ENCODE data around the gene ABCB1.

DNA sequence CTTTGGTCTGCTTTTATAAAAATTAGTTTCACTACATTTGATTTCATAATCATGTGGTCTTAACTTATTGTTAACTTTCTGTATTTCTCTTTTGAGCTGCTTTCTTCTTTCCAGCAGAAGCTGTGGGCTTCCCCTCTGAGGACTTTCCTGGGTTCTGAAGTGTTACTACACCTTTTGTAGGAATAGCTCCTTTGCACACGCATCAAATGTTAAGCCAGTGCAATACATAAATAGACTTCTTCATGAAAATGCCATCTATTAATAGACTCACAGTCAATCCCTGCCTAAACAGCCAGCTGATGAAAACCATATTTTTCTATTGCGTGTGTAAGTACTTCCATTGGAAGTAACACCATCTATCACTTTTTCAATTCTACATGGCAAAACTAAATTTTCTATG lies 126.7 kb downstream of the ABCB1 start:
- TF ChIP-seq EZH2 (optimal IDR thresholded peaks at IDR 0.05; ENCODE audit: low read depth, low read length) (no peak), EZH2phosphoT487 (IDR thresholded peaks at IDR 0.05; ENCODE audit: low read length) (no peak)
- TF ChIP-seq, protein P1, sequence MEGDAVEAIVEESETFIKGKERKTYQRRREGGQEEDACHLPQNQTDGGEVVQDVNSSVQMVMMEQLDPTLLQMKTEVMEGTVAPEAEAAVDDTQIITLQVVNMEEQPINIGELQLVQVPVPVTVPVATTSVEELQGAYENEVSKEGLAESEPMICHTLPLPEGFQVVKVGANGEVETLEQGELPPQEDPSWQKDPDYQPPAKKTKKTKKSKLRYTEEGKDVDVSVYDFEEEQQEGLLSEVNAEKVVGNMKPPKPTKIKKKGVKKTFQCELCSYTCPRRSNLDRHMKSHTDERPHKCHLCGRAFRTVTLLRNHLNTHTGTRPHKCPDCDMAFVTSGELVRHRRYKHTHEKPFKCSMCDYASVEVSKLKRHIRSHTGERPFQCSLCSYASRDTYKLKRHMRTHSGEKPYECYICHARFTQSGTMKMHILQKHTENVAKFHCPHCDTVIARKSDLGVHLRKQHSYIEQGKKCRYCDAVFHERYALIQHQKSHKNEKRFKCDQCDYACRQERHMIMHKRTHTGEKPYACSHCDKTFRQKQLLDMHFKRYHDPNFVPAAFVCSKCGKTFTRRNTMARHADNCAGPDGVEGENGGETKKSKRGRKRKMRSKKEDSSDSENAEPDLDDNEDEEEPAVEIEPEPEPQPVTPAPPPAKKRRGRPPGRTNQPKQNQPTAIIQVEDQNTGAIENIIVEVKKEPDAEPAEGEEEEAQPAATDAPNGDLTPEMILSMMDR (IDR thresholded peaks at IDR 0.05; ENCODE audit: low read length) = no peak

Data from MM.1S (cell line).